ENCODE results near the gene FRS2. TPM values are rescaled to one million over a fixed set of nuclear protein-coding genes. Genes with fewer than 3 reads are reported as not detected.

FRS2 gene
- total RNA-seq, 2 donors from 2014 or later: 4.9 to 14.3 TPM

GRCh38 chr12:69519871-69520270 lies 49.7 kb downstream of the FRS2 start:
- WGBS, 2 donors: 95 to 96% methylated on average over 7 of the region's 7 CpGs
- TF ChIP-seq CTCF (IDR thresholded peaks at IDR 0.05) (no peak), POLR2A (IDR thresholded peaks at IDR 0.05) (no peak)

GRCh38 chr12:69523433-69524330 lies 53.5 kb downstream of the FRS2 start:
- H3K4me1 ChIP-seq: peaks cover 7% of the 10 kb centered on the region
- H3K36me3 ChIP-seq (replicated peaks in 1 of 2; ENCODE audit: insufficient read depth in 1 of 2, low read depth in 2 of 2): no peaks in the 10 kb centered on the region
- WGBS, 2 donors: 86 to 91% methylated on average over 9 to 11 of the region's 11 CpGs
- DNase-seq (no peak), ATAC-seq (no peak)
- H3K4me3 ChIP-seq: no peak overlapping the region
- intact Hi-C loops (cut with DNase I): no loop called here
- H3K9me3 ChIP-seq: no peaks in the 10 kb centered on the region
- no peaks in the 10 kb centered on the region for H3K27me3 ChIP-seq
- H3K27ac ChIP-seq: no peak overlapping the region
- no peak for TF ChIP-seq CTCF (IDR thresholded peaks at IDR 0.05)
- no peak for TF ChIP-seq POLR2A (IDR thresholded peaks at IDR 0.05)

More at GRCh38 chr12:69519871-69520270, 49.7 kb downstream of the FRS2 start:
- Histone ChIP-seq H3K4me3 (no peak overlapping the region), H3K36me3 (replicated peaks in 1 of 2; ENCODE audit: insufficient read depth in 1 of 2, low read depth in 2 of 2) (no peaks in the 10 kb centered on the region), H3K9me3 (no peaks in the 10 kb centered on the region), H3K27me3 (no peaks in the 10 kb centered on the region), H3K4me1 (peaks cover 5% of the 10 kb centered on the region), H3K27ac (no peak overlapping the region)
- intact Hi-C loops (cut with DNase I): no loop called here
- ATAC-seq (no peak), DNase-seq (no peak)

- no peak for TF ChIP-seq CTCF (IDR thresholded peaks at IDR 0.05)
- no peak for TF ChIP-seq POLR2A (IDR thresholded peaks at IDR 0.05)
- Histone ChIP-seq H3K4me1 (peaks cover 7% of the 10 kb centered on the region), H3K9me3 (no peaks in the 10 kb centered on the region), H3K4me3 (no peak overlapping the region), H3K27me3 (no peaks in the 10 kb centered on the region), H3K36me3 (replicated peaks in 1 of 2; ENCODE audit: insufficient read depth in 1 of 2, low read depth in 2 of 2) (no peaks in the 10 kb centered on the region), H3K27ac (no peak overlapping the region)
- intact Hi-C loops (cut with DNase I): no loop called here
- no peak for DNase-seq
- ATAC-seq: no peak
- WGBS, 2 donors: 77 to 92% methylated on average over 2 of the region's 2 CpGs
Measured at GRCh38 chr12:69524331-69524630, 54.1 kb downstream of the FRS2 start.

- H3K4me3 ChIP-seq: no peak overlapping the region
- H3K9me3 ChIP-seq: no peaks in the 10 kb centered on the region
- TF ChIP-seq POLR2A (IDR thresholded peaks at IDR 0.05) (no peak), CTCF (IDR thresholded peaks at IDR 0.05) (no peak)
- peaks cover 7% of the 10 kb centered on the region for H3K4me1 ChIP-seq
- ATAC-seq: no peak
- no peaks in the 10 kb centered on the region for H3K36me3 ChIP-seq (replicated peaks in 1 of 2; ENCODE audit: insufficient read depth in 1 of 2, low read depth in 2 of 2)
- WGBS, 2 donors: 91 to 100% methylated on average over 2 of the region's 2 CpGs
- intact Hi-C loops (cut with DNase I): no loop called here
- H3K27me3 ChIP-seq: no peaks in the 10 kb centered on the region
- no peak for DNase-seq
- no peak overlapping the region for H3K27ac ChIP-seq
Measured at GRCh38 chr12:69524755-69525469, 54.7 kb downstream of the FRS2 start.
